ENCODE data around the gene REELD1.

REELD1 gene

DNA sequence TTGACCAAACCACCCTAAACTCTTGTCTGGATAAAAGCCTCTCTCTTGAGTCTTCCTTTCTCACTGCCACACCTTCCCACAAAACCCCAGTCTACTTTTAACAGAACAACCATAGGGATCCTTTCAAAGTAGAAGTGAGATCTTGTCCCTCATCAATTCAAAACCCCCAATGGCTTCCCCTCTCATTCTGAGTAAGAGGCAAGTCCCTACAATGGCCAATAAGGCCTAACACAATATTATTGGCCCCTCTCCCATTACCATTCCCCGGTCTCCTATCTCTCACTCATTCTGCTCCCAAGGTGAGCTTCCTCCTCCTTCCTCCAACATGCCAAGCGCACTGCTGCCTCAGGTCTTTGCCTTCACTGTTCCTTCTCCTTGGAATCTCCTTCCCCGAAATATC, 57.1 kb downstream of the REELD1 start:
- intact Hi-C loops (cut with DNase I; ENCODE audit: low total_unique reads), result no loop called here
- Histone ChIP-seq H3K27me3 (no peaks in the 10 kb centered on the region), H3K4me1 (no peaks in the 10 kb centered on the region), H3K9me3 (no peaks in the 10 kb centered on the region), H3K36me3 (no peaks in the 10 kb centered on the region), H3K4me3 (no peak overlapping the region), H3K27ac (no peak overlapping the region)
- no peak for TF ChIP-seq CTCF (IDR thresholded peaks at IDR 0.05)
- DNase-seq, result no peak

GRCh38 chr4:146273204-146273901, 59.0 kb downstream of the REELD1 start:
- H3K4me1 ChIP-seq, result no peaks in the 10 kb centered on the region
- H3K27ac ChIP-seq, result no peak overlapping the region
- no peak overlapping the region for H3K4me3 ChIP-seq
- no peaks in the 10 kb centered on the region for H3K36me3 ChIP-seq
- no peaks in the 10 kb centered on the region for H3K9me3 ChIP-seq
- no peaks in the 10 kb centered on the region for H3K27me3 ChIP-seq
- intact Hi-C loops (cut with DNase I; ENCODE audit: low total_unique reads), result no loop called here
- no peak for TF ChIP-seq CTCF (IDR thresholded peaks at IDR 0.05)
- no peak for DNase-seq

- Histone ChIP-seq H3K4me3 (no peak overlapping the region), H3K9me3 (no peaks in the 10 kb centered on the region), H3K27ac (no peak overlapping the region), H3K27me3 (no peaks in the 10 kb centered on the region), H3K4me1 (peaks cover 0 to 6% (median 2%) of the 10 kb centered on the region in 4 donors), H3K36me3 (no peaks in the 10 kb centered on the region)
- TF ChIP-seq CTCF (IDR thresholded peaks at IDR 0.05), result no peak
- intact Hi-C loops (cut with DNase I; ENCODE audit: low total_unique reads), result no loop called here
- no peak for DNase-seq
Observed at GRCh38 chr4:146274774-146275173, 60.4 kb downstream of the REELD1 start.

GRCh38 chr4:146275370-146275769, 61.0 kb downstream of the REELD1 start:
- TF ChIP-seq CTCF (IDR thresholded peaks at IDR 0.05), result no peak
- Histone ChIP-seq H3K27ac (no peak overlapping the region), H3K27me3 (no peaks in the 10 kb centered on the region), H3K4me3 (no peak overlapping the region), H3K36me3 (no peaks in the 10 kb centered on the region), H3K9me3 (no peaks in the 10 kb centered on the region), H3K4me1 (peaks cover 0 to 6% (median 2%) of the 10 kb centered on the region in 4 donors)
- intact Hi-C loops (cut with DNase I; ENCODE audit: low total_unique reads), result no loop called here
- DNase-seq, result no peak

- no peaks in the 10 kb centered on the region for H3K27me3 ChIP-seq
- no peak overlapping the region for H3K27ac ChIP-seq
- TF ChIP-seq CTCF (IDR thresholded peaks at IDR 0.05), result no peak
- H3K36me3 ChIP-seq, result no peaks in the 10 kb centered on the region
- no peak for DNase-seq
- H3K4me3 ChIP-seq, result no peak overlapping the region
- intact Hi-C loops (cut with DNase I; ENCODE audit: low total_unique reads), result no loop called here
- H3K4me1 ChIP-seq, result peaks cover 0 to 14% (median 2%) of the 10 kb centered on the region in 4 donors
- H3K9me3 ChIP-seq, result no peaks in the 10 kb centered on the region
Observed at GRCh38 chr4:146278986-146279385, 64.6 kb downstream of the REELD1 start.
